Muscle layer of colon (tissue), 2 donors: ENCODE data around the gene PPP6R2.

Source experiments
- H3K27ac ChIP-seq: one replicate; pipeline ENCODE4 v1.7.0; 2013; ENCODE audit warnings: low read depth, mild to moderate bottlenecking, low read length, moderate library complexity
- H3K27me3 ChIP-seq, 2 donors: one replicate each; pipeline ENCODE4 v1.7.0; 2013; ENCODE audit warnings: low read length in 2 of 2, mild to moderate bottlenecking in 2 of 2; ENCODE audit not compliant: insufficient read depth in 2 of 2, control insufficient read depth in 1 of 2
- H3K36me3 ChIP-seq: one replicate; pipeline ENCODE4 v1.7.0; 2013; ENCODE audit warnings: mild to moderate bottlenecking, low read length; ENCODE audit not compliant: insufficient read depth
- H3K4me1 ChIP-seq: one replicate; pipeline ENCODE4 v1.7.0; 2013; ENCODE audit warnings: mild to moderate bottlenecking, low read length; ENCODE audit not compliant: insufficient read depth
- H3K4me3 ChIP-seq, 2 donors: one replicate each; pipeline ENCODE4 v1.7.0; 2013; ENCODE audit warnings: low read length in 2 of 2, low read depth in 1 of 2, mild to moderate bottlenecking in 1 of 2, moderate library complexity in 1 of 2
- H3K9ac ChIP-seq: one replicate; pipeline ENCODE4 v1.7.0; 2013; ENCODE audit warnings: low read length
- H3K9me3 ChIP-seq: one replicate; pipeline ENCODE4 v1.7.0; 2013; ENCODE audit warnings: mild to moderate bottlenecking, low read length
- donor health status: abdominal sarcoma.
- donor health status: Adenocarcinoma of cecum.

The PPP6R2 gene

DNA sequence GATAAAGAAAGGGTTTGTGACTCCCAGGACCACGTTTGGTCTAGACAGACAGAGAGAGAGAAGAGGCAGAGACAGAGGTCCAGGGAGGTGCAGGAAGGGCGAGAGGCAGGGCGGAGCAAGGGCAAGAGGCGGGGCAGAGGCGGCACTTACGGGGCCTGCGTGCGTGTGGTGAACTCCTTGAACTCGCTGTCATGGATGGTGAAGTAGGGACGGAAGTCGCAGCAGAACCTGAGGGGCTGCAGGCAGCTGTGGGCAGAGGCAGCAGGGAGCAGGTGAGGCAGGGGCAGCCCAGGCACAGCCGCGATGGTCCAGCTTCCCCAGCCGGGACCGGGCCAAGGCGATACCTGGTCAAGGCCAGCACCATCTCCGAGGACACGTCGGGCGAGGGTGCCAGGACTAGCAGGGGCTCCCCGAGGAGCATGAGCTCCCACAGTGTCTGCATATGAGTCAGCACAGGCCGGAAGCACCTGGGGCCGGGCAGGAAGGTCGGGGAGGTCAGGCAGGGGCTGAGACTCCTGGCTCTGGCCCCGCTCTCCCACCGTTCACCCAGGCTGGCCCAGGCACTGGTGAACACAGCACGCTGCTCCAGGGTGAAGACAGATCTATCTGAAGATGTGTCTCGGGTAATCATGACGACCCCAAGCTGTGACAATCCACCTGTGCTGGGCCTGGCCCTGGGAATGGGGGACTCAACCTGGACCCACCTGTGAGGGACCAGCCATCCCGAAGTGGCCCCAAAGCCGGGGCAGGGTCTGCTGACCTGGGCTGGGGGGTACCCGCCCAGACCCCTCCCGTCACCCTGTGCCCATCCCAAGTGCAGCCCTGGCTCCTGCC is 28.5 kb upstream of the PPP6R2 start:
- Histone ChIP-seq H3K4me1 (no peaks in the 10 kb centered on the region), H3K9me3 (no peaks in the 10 kb centered on the region), H3K4me3 (no peak overlapping the region), H3K9ac (no peak overlapping the region), H3K36me3 (no peaks in the 10 kb centered on the region), H3K27ac (no peak overlapping the region), H3K27me3 (no peaks in the 10 kb centered on the region)

DNA sequence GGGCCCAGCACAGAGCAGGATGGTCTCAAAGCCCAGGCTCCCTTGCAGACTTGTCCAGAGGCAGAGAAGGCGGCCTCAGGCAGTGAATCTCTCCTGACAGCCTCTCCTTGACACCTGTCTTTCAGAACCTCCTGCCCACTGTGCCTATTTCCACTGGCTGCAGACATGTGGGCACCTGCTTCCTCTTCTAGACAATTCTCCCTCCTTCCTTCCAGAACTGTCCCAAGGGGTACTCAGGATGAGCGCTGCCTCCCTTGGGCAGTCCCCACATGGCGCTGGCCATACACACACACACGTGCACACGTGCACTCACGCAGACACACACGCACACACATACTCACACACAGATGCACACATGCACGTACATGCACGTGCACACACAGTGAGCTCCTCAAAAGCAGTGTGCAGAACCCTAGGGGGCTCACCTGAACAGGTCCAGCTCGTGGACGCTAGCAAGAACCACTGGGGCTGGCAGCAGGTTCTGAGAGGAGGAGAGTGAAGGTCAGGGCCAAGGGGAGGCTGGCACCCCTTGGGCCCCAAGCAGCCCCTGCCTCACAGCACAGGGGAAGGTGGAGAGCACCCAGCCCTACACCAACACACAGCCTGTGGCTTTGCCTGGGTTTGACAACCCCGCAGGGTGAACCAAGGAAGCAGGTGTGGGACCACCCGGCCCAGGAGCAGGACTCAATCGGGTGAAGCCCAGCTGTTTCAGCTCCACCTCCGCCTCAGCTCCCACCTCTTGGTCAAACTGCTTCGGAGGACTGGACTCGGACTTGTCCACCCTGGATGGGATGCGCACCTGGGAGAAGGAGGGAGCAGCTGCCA is 27.6 kb upstream of the PPP6R2 start:
- Histone ChIP-seq H3K4me1 (no peaks in the 10 kb centered on the region), H3K9ac (no peak overlapping the region), H3K27ac (no peak overlapping the region), H3K9me3 (no peaks in the 10 kb centered on the region), H3K27me3 (no peaks in the 10 kb centered on the region), H3K4me3 (no peak overlapping the region), H3K36me3 (no peaks in the 10 kb centered on the region)

DNA sequence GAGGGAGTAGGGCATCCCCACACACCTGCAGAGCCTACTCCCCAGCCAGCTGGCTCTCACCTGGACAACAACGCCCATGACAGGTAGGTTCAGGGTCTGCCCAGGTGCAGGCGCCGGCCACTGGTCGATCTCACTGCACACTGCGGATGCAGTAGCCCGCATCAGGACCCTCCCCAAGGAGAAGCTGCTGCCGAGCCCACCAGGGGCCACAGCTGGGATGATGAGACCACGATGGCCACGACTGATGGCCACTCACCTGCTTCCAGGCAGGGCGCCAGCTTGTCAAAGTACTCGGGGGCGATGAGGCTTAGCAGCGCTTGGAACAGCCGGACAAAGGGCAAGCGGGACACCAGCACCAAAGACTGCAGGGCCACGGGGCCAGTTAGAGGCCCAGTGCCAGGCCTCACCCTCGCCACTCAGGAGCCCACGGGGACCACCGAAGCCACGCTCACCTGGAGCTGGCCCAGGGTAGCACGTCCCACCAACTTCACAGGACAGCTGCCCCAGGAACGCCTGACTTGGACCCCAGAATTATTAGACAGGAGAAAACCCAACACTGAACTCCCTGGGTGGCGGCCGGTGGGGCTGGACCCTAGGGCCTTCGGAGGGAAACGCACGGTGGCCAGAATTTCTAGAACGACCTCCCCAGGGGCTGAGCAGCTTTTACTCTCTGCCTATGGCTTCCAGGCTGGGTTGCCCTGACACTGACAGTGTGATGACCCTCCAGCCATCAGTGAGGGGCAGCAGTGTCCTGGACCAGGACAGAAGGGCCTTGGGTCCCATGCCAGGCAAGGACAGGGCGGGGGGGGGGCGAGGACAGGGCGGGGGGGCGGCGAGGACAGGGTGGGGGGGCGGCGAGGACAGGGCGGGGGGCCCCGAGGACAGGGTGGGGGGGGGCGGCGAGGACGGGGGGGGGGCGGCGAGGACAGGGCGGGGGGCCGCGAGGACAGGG is 26.7 kb upstream of the PPP6R2 start:
- H3K4me1 ChIP-seq = no peaks in the 10 kb centered on the region
- H3K27ac ChIP-seq = no peak overlapping the region
- H3K4me3 ChIP-seq = no peak overlapping the region
- no peak overlapping the region for H3K9ac ChIP-seq
- no peaks in the 10 kb centered on the region for H3K36me3 ChIP-seq
- H3K9me3 ChIP-seq = no peaks in the 10 kb centered on the region
- H3K27me3 ChIP-seq = no peaks in the 10 kb centered on the region

DNA sequence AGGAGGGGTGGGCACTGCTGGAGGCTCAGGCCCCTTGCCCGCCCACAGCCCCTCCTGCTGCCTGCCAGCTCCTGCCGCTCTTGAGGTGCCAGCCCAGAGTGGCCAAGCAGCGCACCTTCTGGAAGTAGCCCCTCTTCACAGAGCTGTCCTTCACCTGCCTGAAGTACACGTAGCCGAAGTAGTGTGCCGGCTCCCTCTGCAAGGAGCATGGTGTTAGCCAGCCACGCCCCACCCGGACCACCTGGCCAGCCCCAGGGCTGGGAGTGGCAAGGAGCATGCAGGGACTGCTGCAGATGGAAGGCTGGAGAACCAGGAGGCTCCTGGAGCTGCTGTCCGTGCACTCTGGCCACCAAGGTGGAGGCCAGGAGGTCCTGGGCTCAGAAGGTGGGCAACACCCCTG is 25.9 kb upstream of the PPP6R2 start:
- no peak overlapping the region for H3K9ac ChIP-seq
- H3K9me3 ChIP-seq = no peaks in the 10 kb centered on the region
- H3K27ac ChIP-seq = no peak overlapping the region
- H3K36me3 ChIP-seq = no peaks in the 10 kb centered on the region
- no peak overlapping the region for H3K4me3 ChIP-seq
- H3K27me3 ChIP-seq = no peaks in the 10 kb centered on the region
- H3K4me1 ChIP-seq = no peaks in the 10 kb centered on the region

DNA sequence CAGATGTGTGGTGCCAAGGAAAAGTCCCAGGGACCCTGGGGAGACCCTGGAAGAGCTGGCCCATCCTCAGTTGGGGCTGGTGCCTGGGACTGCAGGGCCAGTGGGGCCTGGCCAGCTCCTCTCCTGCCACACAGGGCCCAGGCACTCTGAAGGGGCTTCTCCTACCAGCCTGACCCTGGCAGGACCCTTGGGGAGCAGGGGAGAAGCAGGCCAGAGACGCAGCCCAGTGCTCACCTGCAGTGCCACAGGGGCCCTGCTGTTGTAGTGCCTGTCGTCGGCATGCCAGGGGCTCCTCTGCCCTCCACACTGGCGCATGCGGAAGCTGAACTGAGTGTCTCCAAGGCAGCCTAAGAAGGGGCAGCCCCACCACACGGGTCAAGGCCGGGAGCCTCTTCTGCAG is 25.5 kb upstream of the PPP6R2 start:
- Histone ChIP-seq H3K36me3 (no peaks in the 10 kb centered on the region), H3K27ac (no peak overlapping the region), H3K9me3 (no peaks in the 10 kb centered on the region), H3K9ac (no peak overlapping the region), H3K4me3 (no peak overlapping the region), H3K27me3 (no peaks in the 10 kb centered on the region), H3K4me1 (no peaks in the 10 kb centered on the region)

DNA sequence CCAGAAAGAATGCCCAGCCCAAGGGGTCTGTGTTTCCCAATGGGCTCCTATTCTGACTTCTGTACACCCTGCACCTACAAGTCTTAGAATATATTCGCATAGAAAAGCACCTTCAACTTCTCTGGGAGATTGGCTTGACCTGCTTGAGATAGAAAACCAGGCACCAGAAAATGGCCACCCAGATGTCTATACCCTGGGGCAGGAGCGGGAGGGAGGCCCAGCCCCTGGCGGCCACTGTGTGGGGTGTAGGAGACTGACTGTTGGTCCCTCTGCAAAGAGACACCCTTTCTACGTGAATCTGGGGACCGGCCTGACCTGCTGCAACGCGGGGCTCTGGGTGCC is 24.8 kb upstream of the PPP6R2 start:
- Histone ChIP-seq H3K4me1 (no peaks in the 10 kb centered on the region), H3K9ac (no peak overlapping the region), H3K9me3 (no peaks in the 10 kb centered on the region), H3K27ac (no peak overlapping the region), H3K27me3 (no peaks in the 10 kb centered on the region), H3K4me3 (no peak overlapping the region), H3K36me3 (no peaks in the 10 kb centered on the region)

DNA sequence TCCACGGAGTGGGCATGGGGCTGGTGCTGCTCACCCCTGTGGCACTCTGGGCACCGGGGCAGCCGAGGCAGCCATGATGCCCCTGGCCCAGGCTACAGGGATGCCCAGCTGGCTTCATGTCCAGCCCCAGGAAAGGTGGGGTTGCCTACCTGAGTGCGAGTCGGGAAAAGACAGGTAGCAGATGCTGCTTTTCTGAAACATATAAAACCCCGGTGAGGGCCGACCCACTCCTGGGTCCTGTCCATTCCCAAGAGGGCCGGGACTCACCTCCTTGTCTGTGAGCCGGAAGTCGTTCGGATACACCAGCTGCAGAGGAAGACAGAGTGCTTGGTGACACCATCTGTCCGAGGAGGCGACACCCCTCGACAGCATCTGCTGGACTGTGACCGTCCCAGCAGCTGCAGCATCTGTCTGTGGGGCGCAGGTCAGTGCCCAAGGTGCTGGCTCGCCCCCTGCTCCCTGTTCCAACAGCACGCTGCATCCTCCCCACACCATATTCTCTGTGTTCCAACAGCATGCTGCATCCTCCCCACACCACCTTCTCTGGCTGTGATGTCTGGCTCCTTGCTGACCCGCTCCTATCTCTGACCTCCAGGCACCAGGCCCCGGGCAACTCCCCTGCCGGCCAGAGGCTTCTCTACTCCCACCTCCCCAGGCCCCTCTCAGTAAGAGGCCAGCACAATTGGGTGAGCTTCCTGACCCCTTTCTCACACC is 24.3 kb upstream of the PPP6R2 start:
- Histone ChIP-seq H3K4me3 (no peak overlapping the region), H3K9ac (no peak overlapping the region), H3K36me3 (no peaks in the 10 kb centered on the region), H3K9me3 (no peaks in the 10 kb centered on the region), H3K27ac (no peak overlapping the region), H3K27me3 (no peaks in the 10 kb centered on the region), H3K4me1 (no peaks in the 10 kb centered on the region)

DNA sequence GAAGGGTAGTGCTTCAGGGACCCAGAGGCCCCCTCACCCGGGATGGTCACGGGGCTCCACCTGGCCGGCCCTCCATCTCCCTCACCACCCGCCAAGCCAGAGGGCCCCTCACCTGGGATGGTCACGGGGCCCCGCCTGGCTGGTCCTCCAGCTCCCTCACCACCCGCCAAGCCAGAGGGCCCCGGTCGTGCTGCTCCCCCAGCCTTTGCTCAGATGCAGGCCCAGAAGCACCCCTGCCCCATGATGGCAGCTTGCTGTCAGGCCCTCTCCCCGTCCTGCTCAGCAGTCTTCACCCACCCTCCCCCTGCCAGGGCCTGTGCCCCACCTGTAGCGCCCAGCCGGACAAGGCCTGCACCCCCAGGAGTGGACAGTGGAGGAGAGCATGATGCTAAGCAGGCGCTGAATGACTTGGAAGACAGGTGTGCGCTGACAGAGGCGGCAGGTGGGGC is 23.6 kb upstream of the PPP6R2 start:
- H3K4me3 ChIP-seq = no peak overlapping the region
- no peaks in the 10 kb centered on the region for H3K9me3 ChIP-seq
- no peaks in the 10 kb centered on the region for H3K4me1 ChIP-seq
- no peaks in the 10 kb centered on the region for H3K36me3 ChIP-seq
- no peaks in the 10 kb centered on the region for H3K27me3 ChIP-seq
- H3K27ac ChIP-seq = no peak overlapping the region
- no peak overlapping the region for H3K9ac ChIP-seq

DNA sequence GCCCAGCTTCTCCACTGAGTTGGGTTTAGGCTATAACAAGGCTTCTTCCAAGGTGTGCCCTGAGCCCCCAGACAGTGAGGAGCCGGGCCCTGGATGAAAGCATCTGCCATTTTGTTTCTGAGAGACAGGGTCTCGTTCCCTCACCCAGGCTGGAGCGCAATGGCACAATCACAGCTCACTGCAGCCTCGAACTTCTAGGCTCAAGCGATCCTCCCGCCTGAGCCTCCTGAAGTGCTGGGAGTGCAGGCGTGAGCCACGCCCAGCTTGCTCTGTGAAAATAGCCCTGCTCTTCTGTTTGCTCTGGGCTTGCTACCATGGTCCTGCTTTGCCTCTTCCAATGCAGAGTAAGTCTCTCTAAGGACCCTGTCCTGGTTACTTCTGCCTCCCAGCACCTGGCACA is 23.0 kb upstream of the PPP6R2 start:
- Histone ChIP-seq H3K4me3 (no peak overlapping the region), H3K36me3 (no peaks in the 10 kb centered on the region), H3K4me1 (no peaks in the 10 kb centered on the region), H3K9me3 (no peaks in the 10 kb centered on the region), H3K27ac (no peak overlapping the region), H3K27me3 (no peaks in the 10 kb centered on the region), H3K9ac (no peak overlapping the region)

DNA sequence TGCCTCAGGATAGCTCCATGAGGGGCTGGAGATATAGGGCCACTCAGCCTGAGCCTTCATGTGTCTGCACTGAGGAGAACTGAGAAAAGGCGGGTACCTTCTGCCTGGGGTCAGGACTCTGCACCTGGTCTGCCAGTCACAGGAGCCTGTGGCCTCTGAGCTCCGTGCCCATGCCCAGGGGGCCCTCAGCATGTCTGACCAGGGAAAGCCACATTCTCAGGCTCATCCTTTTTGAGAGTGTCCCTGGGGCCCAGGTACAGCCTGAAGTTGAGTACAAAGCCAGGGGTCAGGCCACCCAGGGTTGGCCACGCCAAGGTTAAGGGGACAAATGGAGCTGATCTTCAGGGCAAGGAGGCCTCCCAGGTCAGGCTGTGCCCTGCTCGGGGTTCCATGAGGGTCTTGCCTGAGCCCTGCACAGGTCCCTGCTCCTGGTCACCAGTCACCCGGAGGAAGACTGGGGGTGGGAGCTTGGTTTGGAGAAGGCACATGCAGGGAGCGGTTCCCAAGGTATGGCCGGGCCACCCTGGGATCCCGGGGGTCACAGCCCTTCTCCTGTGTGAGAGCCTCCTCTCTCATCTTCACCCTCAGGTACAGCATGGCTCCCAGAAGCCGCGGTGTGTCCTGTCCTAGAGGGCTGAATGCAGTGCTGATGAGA is 22.3 kb upstream of the PPP6R2 start:
- H3K27ac ChIP-seq = no peak overlapping the region

More for the DNA sequence above, 22.3 kb upstream of the PPP6R2 start:
- Histone ChIP-seq H3K9me3 (no peaks in the 10 kb centered on the region), H3K9ac (no peak overlapping the region), H3K4me3 (no peak overlapping the region), H3K4me1 (peaks cover 1% of the 10 kb centered on the region), H3K27me3 (no peaks in the 10 kb centered on the region), H3K36me3 (no peaks in the 10 kb centered on the region)
